HCT116 (cell line): ENCODE measurements around the gene SYT9. TPM values are rescaled to one million over a fixed set of nuclear protein-coding genes. Genes with fewer than 3 reads are reported as not detected.

Experiments
- ATAC-seq: fragments of 200-7000 bp; cut with Tn5 transposase; 2 replicates; pipeline ENCODE4 v1.9.1; 2020; ENCODE audit warnings: mild to moderate bottlenecking, moderate library complexity
- BruUV-seq: library from RNA; stranded (reverse); fragments of 400-500 nt; replicated peaks from 2 replicates; lab custom pipeline; 2021; lab: Mats Ljungman, UMichigan
- CTCF ChIA-PET: fragments of 300-600 bp; sonication (Branson Sonifier 250); formaldehyde crosslinking; loops from one replicate; lab custom pipeline; 2021; ENCODE audit warnings: antibody characterized with exemption; lab: Charles Lee
- POLR2A ChIA-PET: fragments of 300-600, 350-600 bp; sonication (Branson Sonifier 250); formaldehyde crosslinking; loops from one replicate; lab custom pipeline; 2021; ENCODE audit warnings: antibody characterized with exemption; lab: Charles Lee
- RAD21 ChIA-PET, 2 experiments: fragments of 300-600 bp; sonication (Branson Sonifier 250); formaldehyde crosslinking; loops; one replicate each; lab custom pipeline; 2023; ENCODE audit warnings: low total read pairs in 2 of 2; ENCODE audit not compliant: uncharacterized antibody in 2 of 2, unreplicated experiment in 2 of 2, low non-redundant PET in 1 of 2; lab: Charles Lee
- DNase-seq: peaks from one replicate; pipeline ENCODE4 v3.0.0-alpha.2; 2010; ENCODE audit warnings: low read depth, low spot score
- H2AFZ ChIP-seq: fragments of 200-600 bp; shearing (Covaris generic), sonication (generic); 2 replicates; pipeline ENCODE4 v1.6.1; 2017; ENCODE audit warnings: low read depth, mixed run types, mixed read lengths, antibody characterized with exemption, low read length; ENCODE audit not compliant: poor library complexity, severe bottlenecking
- H3K27ac ChIP-seq: 2 replicates; pipeline ENCODE4 v1.5.1; 2012; ENCODE audit warnings: low read depth, low read length
- H3K27me3 ChIP-seq: fragments of 200-600 bp; sonication (generic); 2 replicates; pipeline ENCODE4 v1.6.1; 2016; ENCODE audit warnings: mixed run types, low read length, mixed read lengths; ENCODE audit not compliant: insufficient read depth
- H3K36me3 ChIP-seq, 2 experiments: fragments of 200-500 bp in 1 of 2; fragments of 200-600 bp in 1 of 2; sonication (Bioruptor generic) in 1 of 2; sonication (generic) in 1 of 2; 2 replicates each; pipeline versions ENCODE4 v1.5.1 to v1.6.1; 2014 to 2016; ENCODE audit warnings: low read length in 2 of 2, inconsistent platforms in 1 of 2, mixed read lengths in 1 of 2, mixed run types in 1 of 2; ENCODE audit not compliant: insufficient read depth in 2 of 2, control insufficient read depth in 1 of 2
- H3K4me1 ChIP-seq, 2 experiments: fragments of 200-600 bp in 1 of 2; sonication (generic) in 1 of 2; 2 replicates each; pipeline versions ENCODE4 v1.5.1 to v1.6.1; 2012 to 2017; ENCODE audit warnings: low read length in 2 of 2, inconsistent platforms in 1 of 2, mild to moderate bottlenecking in 1 of 2, mixed read lengths in 1 of 2, mixed run types in 1 of 2, moderate library complexity in 1 of 2; ENCODE audit not compliant: insufficient read depth in 2 of 2, control insufficient read depth in 1 of 2
- H3K4me2 ChIP-seq: fragments of 200-600 bp; sonication (generic); 2 replicates; pipeline ENCODE4 v1.6.1; 2017; ENCODE audit warnings: mixed run types, low read length, mixed read lengths
- H3K4me3 ChIP-seq, 2 experiments: fragments of 200-600 bp in 1 of 2; sonication (generic) in 1 of 2; replicated peaks in 1 of 2; 2 replicates each; pipeline ENCODE4 v1.5.1; 2011 to 2016; ENCODE audit warnings: low read length in 2 of 2, control low read depth in 1 of 2, low read depth in 1 of 2, mild to moderate bottlenecking in 1 of 2, mixed read lengths in 1 of 2, mixed run types in 1 of 2
- H3K79me2 ChIP-seq: fragments of 200-600 bp; sonication (generic); 2 replicates; pipeline ENCODE4 v1.6.1; 2017; ENCODE audit warnings: mild to moderate bottlenecking, mixed run types, low read length, moderate library complexity, mixed read lengths; ENCODE audit not compliant: insufficient read depth
- H3K9ac ChIP-seq: fragments of 200-600 bp; sonication (generic); 2 replicates; pipeline ENCODE4 v1.6.1; 2016; ENCODE audit warnings: low read length, mixed read lengths
- H3K9me2 ChIP-seq: fragments of 200-600 bp; sonication (generic), shearing (Covaris generic); 2 replicates; pipeline ENCODE4 v1.6.1; 2017; ENCODE audit warnings: mixed run types, mild to moderate bottlenecking, moderate library complexity; ENCODE audit not compliant: insufficient read depth
- H3K9me3 ChIP-seq, 2 experiments: fragments of 200-500 bp in 1 of 2; fragments of 200-600 bp in 1 of 2; sonication (Bioruptor generic) in 1 of 2; sonication (generic) in 1 of 2; 2 replicates each; pipeline ENCODE4 v1.6.1; 2014 to 2017; ENCODE audit warnings: low read length in 2 of 2, mixed read lengths in 2 of 2, inconsistent platforms in 1 of 2, low read depth in 1 of 2, mild to moderate bottlenecking in 1 of 2, mixed run types in 1 of 2, moderate library complexity in 1 of 2; ENCODE audit not compliant: control insufficient read depth in 1 of 2, insufficient read depth in 1 of 2
- H4K20me1 ChIP-seq: fragments of 200-600 bp; sonication (generic), shearing (Covaris generic); 2 replicates; pipeline ENCODE4 v1.6.1; 2017; ENCODE audit warnings: mixed run types, mild to moderate bottlenecking, moderate library complexity; ENCODE audit not compliant: insufficient read depth
- CBX3 ChIP-seq: IDR thresholded peaks from 2 replicates; pipeline ENCODE4 v1.6.1; 2012; ENCODE audit warnings: low read depth
- CEBPB ChIP-seq: IDR thresholded peaks from 2 replicates; pipeline ENCODE4 v1.6.1; 2012; ENCODE audit warnings: low read depth
- EGR1 ChIP-seq: IDR thresholded peaks from 2 replicates; pipeline ENCODE4 v1.6.1; 2012; ENCODE audit warnings: low read depth
- ELF1 ChIP-seq: IDR thresholded peaks from 2 replicates; pipeline ENCODE4 v1.6.1; 2012; ENCODE audit warnings: low read depth, borderline replicate concordance
- FOSL1 ChIP-seq: IDR thresholded peaks from 2 replicates; pipeline ENCODE4 v1.6.1; 2012; ENCODE audit warnings: low read depth
- JUND ChIP-seq: IDR thresholded peaks from 2 replicates; pipeline ENCODE4 v1.6.1; 2012
- POLR2A ChIP-seq: IDR thresholded peaks from 2 replicates; pipeline ENCODE4 v1.7.0; 2011; ENCODE audit warnings: borderline replicate concordance; ENCODE audit not compliant: insufficient read depth, insufficient read length; ENCODE audit errors: extremely low read depth
- POLR2AphosphoS5 ChIP-seq: IDR thresholded peaks from 2 replicates; pipeline ENCODE4 v1.6.1; 2011; ENCODE audit warnings: mild to moderate bottlenecking, low read depth, low read length, moderate library complexity
- RAD21 ChIP-seq: IDR thresholded peaks from 2 replicates; pipeline ENCODE4 v1.6.1; 2012; ENCODE audit warnings: low read depth, mild to moderate bottlenecking
- SP1 ChIP-seq: IDR thresholded peaks from 2 replicates; pipeline ENCODE4 v1.6.1; 2012; ENCODE audit warnings: low read depth
- SRF ChIP-seq: IDR thresholded peaks from 2 replicates; pipeline ENCODE4 v1.6.1; 2012; ENCODE audit warnings: low read depth
- YY1 ChIP-seq: IDR thresholded peaks from 2 replicates; pipeline ENCODE4 v1.6.1; 2011; ENCODE audit warnings: low read length, low read depth, moderate library complexity, mild to moderate bottlenecking; ENCODE audit not compliant: insufficient replicate concordance; ENCODE audit errors: extremely low read depth
- ZFX ChIP-seq: fragments of 450-650 bp; IDR thresholded peaks from 2 replicates; pipeline ENCODE4 v1.6.1; 2017
- intact Hi-C: fragments of 100-400 bp; cut with micrococcal nuclease; formaldehyde crosslinking; loops from 2 replicates; pipeline ENCODE4 v1.10.0; 2022
- total RNA-seq: library from RNA; stranded (reverse); gene quantifications from one replicate; pipeline ENCODE4 v1.2.1, GENCODE V29; 2021; ENCODE audit not compliant: unreplicated experiment
- TF ChIP-seq, protein P1 (sequence below), 3 experiments: fragments of 200-600 bp in 1 of 3; sonication (generic) in 1 of 3; IDR thresholded peaks in 2 of 3; conservative IDR thresholded peaks in 1 of 3; 2 replicates each; pipeline ENCODE4 v1.5.1; 2012 to 2017; ENCODE audit warnings: low read depth in 2 of 3, low read length in 2 of 3, antibody characterized with exemption in 1 of 3, borderline replicate concordance in 1 of 3, control low read depth in 1 of 3, mild to moderate bottlenecking in 1 of 3, mixed read lengths in 1 of 3, mixed run types in 1 of 3, moderate library complexity in 1 of 3; ENCODE audit not compliant: insufficient read depth in 1 of 3
- TF ChIP-seq, protein P2 (sequence below): IDR thresholded peaks from 2 replicates; pipeline ENCODE4 v1.6.1; 2011; ENCODE audit warnings: mild to moderate bottlenecking, low read length, moderate library complexity; ENCODE audit not compliant: insufficient replicate concordance; ENCODE audit errors: extremely low read depth

Gene SYT9
- total RNA-seq, 1 experiment from 2014 or later = not detected

DNA sequence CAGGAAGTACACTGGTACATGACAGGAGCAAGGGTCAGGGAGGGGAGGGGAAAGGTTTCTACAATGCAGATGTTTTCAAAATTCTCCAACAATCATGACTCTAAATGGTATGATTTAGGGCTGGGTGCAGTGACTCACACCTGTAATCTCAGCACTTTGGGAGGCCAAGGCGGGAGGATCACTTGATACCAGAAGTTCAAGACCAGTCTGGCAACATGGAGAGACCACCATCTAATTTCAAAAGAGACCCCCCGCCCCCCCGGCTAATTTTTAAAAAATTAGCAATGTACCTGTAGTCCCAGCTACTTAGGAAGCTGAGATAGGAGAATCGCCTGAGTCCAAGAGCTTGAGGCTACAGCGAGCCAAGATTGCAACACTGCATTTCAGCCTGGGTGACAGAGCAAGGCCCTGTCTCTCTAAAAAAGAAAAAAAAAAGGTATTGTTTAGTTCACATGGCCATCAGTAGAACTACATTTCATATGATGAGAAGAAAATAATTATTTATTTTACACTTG is 217.7 kb downstream of the SYT9 start:
- ChIA-PET POLR2A (no interaction called here), RAD21 (no interaction called here), CTCF (no interaction called here)
- DNase-seq (no peak), ATAC-seq (no peak)
- BruUV-seq = no TSS peak
- peaks cover 25% of the 10 kb centered on the region for H3K27me3 ChIP-seq
- no peaks in the 10 kb centered on the region for H3K4me1 ChIP-seq
- H3K4me2 ChIP-seq = no peak overlapping the region
- H3K79me2 ChIP-seq = no peaks in the 10 kb centered on the region
- H3K9me2 ChIP-seq = no peaks in the 10 kb centered on the region
- H4K20me1 ChIP-seq = no peaks in the 10 kb centered on the region
- no peaks in the 10 kb centered on the region for H3K36me3 ChIP-seq
- TF ChIP-seq POLR2A = no peak
- TF ChIP-seq, protein P1, sequence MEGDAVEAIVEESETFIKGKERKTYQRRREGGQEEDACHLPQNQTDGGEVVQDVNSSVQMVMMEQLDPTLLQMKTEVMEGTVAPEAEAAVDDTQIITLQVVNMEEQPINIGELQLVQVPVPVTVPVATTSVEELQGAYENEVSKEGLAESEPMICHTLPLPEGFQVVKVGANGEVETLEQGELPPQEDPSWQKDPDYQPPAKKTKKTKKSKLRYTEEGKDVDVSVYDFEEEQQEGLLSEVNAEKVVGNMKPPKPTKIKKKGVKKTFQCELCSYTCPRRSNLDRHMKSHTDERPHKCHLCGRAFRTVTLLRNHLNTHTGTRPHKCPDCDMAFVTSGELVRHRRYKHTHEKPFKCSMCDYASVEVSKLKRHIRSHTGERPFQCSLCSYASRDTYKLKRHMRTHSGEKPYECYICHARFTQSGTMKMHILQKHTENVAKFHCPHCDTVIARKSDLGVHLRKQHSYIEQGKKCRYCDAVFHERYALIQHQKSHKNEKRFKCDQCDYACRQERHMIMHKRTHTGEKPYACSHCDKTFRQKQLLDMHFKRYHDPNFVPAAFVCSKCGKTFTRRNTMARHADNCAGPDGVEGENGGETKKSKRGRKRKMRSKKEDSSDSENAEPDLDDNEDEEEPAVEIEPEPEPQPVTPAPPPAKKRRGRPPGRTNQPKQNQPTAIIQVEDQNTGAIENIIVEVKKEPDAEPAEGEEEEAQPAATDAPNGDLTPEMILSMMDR (IDR thresholded peaks at IDR 0.05 in 2 of 3, conservative IDR thresholded peaks at IDR 0.05 in 1 of 3; ENCODE audit: borderline replicate concordance in 1 of 3, insufficient read depth in 1 of 3, low read depth in 2 of 3, low read length in 2 of 3) = no peak
- TF ChIP-seq ZFX = no peak
- TF ChIP-seq EGR1 = no peak
- TF ChIP-seq YY1 = no peak
- TF ChIP-seq, protein P2, sequence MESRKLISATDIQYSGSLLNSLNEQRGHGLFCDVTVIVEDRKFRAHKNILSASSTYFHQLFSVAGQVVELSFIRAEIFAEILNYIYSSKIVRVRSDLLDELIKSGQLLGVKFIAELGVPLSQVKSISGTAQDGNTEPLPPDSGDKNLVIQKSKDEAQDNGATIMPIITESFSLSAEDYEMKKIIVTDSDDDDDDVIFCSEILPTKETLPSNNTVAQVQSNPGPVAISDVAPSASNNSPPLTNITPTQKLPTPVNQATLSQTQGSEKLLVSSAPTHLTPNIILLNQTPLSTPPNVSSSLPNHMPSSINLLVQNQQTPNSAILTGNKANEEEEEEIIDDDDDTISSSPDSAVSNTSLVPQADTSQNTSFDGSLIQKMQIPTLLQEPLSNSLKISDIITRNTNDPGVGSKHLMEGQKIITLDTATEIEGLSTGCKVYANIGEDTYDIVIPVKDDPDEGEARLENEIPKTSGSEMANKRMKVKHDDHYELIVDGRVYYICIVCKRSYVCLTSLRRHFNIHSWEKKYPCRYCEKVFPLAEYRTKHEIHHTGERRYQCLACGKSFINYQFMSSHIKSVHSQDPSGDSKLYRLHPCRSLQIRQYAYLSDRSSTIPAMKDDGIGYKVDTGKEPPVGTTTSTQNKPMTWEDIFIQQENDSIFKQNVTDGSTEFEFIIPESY = no peak
- no peak for TF ChIP-seq CEBPB
- TF ChIP-seq CBX3 = no peak
- TF ChIP-seq ELF1 = no peak
- TF ChIP-seq FOSL1 = no peak
- no peak for TF ChIP-seq JUND
- TF ChIP-seq POLR2AphosphoS5 = no peak
- no peak for TF ChIP-seq RAD21
- no peak for TF ChIP-seq SP1
- TF ChIP-seq SRF = no peak
- no peak overlapping the region for H3K4me3 ChIP-seq
- intact Hi-C loops = no loop called here
- no peaks in the 10 kb centered on the region for H3K9me3 ChIP-seq
- H3K27ac ChIP-seq = no peak overlapping the region
- no peak overlapping the region for H3K9ac ChIP-seq
- no peak overlapping the region for H2AFZ ChIP-seq
